ENCODE data around the gene UBAC1.

UBAC1 gene, protein sequence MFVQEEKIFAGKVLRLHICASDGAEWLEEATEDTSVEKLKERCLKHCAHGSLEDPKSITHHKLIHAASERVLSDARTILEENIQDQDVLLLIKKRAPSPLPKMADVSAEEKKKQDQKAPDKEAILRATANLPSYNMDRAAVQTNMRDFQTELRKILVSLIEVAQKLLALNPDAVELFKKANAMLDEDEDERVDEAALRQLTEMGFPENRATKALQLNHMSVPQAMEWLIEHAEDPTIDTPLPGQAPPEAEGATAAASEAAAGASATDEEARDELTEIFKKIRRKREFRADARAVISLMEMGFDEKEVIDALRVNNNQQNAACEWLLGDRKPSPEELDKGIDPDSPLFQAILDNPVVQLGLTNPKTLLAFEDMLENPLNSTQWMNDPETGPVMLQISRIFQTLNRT

DNA sequence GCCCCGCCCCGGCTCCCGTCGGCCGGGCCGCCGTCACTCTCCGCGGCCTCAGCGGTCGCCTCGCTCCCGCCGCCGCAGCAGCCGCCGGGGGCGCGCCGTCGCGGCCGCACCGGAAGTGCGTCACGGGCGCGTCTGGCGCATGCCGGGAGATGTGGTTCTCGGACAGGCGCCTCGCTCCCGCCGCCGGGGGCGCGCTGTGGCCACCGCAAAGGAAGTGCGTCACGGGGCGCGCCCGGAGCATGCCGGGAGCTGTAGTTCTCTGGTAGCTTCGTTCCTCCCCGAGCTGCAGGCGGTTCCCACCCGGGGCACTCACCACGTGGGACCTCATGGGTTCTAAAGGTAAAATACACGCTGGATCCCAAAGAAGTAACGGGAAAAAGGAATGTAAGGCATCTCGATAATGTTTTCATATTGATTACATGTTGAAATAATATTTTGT is at the start of gene UBAC1:
TSS of gene UBAC1 (minus strand) at position 97 of the 439 bp plus-strand sequence. CDS start 211 bp downstream, outside the sequence.
- no peaks in the 10 kb centered on the region; the same call in 1 of the 2 replicates for H3K36me3 ChIP-seq (ENCODE audit: control insufficient read depth, insufficient read depth, low read length)
- peak; percentile 99 for DNase-seq (ENCODE audit: extremely low read depth, insufficient read length)
- H3K4me3 ChIP-seq (replicated peaks; ENCODE audit: low read depth, low read length): peak within 1 kb of the TSS; percentile 95
- TF ChIP-seq, protein P1, sequence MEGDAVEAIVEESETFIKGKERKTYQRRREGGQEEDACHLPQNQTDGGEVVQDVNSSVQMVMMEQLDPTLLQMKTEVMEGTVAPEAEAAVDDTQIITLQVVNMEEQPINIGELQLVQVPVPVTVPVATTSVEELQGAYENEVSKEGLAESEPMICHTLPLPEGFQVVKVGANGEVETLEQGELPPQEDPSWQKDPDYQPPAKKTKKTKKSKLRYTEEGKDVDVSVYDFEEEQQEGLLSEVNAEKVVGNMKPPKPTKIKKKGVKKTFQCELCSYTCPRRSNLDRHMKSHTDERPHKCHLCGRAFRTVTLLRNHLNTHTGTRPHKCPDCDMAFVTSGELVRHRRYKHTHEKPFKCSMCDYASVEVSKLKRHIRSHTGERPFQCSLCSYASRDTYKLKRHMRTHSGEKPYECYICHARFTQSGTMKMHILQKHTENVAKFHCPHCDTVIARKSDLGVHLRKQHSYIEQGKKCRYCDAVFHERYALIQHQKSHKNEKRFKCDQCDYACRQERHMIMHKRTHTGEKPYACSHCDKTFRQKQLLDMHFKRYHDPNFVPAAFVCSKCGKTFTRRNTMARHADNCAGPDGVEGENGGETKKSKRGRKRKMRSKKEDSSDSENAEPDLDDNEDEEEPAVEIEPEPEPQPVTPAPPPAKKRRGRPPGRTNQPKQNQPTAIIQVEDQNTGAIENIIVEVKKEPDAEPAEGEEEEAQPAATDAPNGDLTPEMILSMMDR (IDR thresholded peaks at IDR 0.05; ENCODE audit: insufficient read depth, low read length, poor library complexity, severe bottlenecking): no peak
- no peaks in the 10 kb centered on the region; the same call in 1 of the 2 replicates for H3K27me3 ChIP-seq (replicated peaks; ENCODE audit: control insufficient read depth, insufficient read depth, low read length)

DNA sequence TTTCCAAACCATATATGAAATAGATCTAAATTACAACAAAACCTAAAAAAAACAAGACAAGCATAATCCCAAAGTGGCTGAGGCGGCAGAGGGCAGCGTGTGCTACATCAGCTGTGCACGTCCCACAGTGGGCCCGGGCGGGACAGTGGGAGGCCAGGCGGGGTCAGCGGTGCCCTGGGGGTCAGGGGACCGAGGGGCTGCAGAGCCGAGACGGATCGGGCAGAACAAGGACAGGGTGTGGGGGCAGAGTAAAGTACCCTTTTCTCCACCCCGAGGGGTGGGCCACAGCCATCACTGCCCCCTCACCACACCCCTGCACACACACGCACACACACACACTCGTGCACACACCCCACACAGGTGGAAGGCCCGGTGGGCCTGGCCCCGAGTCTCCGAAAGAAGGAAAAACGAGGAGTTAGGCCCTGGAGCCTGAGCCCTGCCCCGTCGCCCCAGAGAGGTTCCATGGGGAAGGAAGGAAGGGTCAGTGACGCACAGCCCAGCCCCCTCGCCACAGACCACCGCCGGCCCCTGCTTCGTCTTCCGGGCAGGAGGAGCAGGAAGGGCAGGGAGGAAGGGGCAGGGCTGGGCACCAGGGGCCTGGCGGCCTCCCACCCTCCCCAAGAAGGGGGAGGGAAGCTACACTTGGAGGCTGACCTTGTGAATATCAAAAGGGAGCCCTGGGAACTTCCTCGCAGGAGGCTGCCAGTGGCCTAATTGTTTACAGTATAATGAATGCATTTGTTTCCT is 49.6 kb upstream of the UBAC1 start:
- H3K36me3 ChIP-seq (ENCODE audit: control insufficient read depth, insufficient read depth, low read length): no peaks in the 10 kb centered on the region
- DNase-seq (ENCODE audit: extremely low read depth, insufficient read length): no peak
- TF ChIP-seq, protein P1 (IDR thresholded peaks at IDR 0.05; ENCODE audit: insufficient read depth, low read length, poor library complexity, severe bottlenecking): no peak
- no peak overlapping the region for H3K4me3 ChIP-seq (replicated peaks; ENCODE audit: low read depth, low read length)
- H3K27me3 ChIP-seq (replicated peaks; ENCODE audit: control insufficient read depth, insufficient read depth, low read length): no peaks in the 10 kb centered on the region

DNA sequence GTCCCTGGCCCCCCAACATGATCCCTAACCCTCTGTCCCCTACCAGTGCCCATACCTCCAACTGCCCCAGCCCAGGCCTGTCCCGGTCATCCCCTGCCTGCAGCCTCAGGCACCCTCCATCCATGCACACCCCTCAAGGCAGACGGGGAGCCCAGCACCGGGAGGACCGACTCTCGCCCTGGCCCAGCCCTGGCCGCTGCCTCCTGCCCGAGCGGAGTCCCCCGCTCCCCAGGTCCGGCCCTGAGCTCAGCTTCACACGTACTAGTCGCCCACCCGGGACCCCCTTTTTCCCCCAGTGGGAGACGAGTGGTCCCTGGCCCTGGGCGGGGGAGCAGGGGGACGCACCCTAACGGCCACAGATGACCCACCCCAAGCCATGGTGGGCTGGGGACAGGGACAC is 49.0 kb upstream of the UBAC1 start:
- no peak for DNase-seq (ENCODE audit: extremely low read depth, insufficient read length)
- no peaks in the 10 kb centered on the region for H3K27me3 ChIP-seq (replicated peaks; ENCODE audit: control insufficient read depth, insufficient read depth, low read length)
- no peak overlapping the region for H3K4me3 ChIP-seq (replicated peaks; ENCODE audit: low read depth, low read length)
- TF ChIP-seq, protein P1 (IDR thresholded peaks at IDR 0.05; ENCODE audit: insufficient read depth, low read length, poor library complexity, severe bottlenecking): no peak
- no peaks in the 10 kb centered on the region for H3K36me3 ChIP-seq (ENCODE audit: control insufficient read depth, insufficient read depth, low read length)

DNA sequence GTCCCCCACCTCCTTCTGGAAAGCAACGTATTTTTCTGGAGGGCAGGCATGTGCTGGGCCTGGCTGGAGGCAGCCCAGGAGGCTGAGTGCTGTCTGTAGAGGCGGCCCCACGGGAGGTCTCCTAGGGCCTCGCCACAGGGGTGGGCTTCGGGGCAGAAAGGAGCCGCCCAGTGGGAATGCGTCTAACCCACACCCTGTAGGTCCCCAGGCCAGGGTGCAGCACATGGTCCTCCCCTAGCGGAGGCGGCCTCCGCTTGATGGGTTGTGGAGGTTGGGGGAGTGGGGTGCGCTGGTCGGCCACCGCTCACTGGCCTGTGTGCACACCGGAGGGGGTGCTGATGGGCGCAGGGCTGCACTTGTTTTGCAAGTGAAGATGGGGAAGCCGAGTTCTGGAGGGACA is 48.3 kb upstream of the UBAC1 start:
- H3K4me3 ChIP-seq (replicated peaks; ENCODE audit: low read depth, low read length): no peak overlapping the region
- TF ChIP-seq, protein P1 (IDR thresholded peaks at IDR 0.05; ENCODE audit: insufficient read depth, low read length, poor library complexity, severe bottlenecking): no peak
- H3K36me3 ChIP-seq (ENCODE audit: control insufficient read depth, insufficient read depth, low read length): no peaks in the 10 kb centered on the region
- no peaks in the 10 kb centered on the region for H3K27me3 ChIP-seq (replicated peaks; ENCODE audit: control insufficient read depth, insufficient read depth, low read length)
- DNase-seq (ENCODE audit: extremely low read depth, insufficient read length): no peak

DNA sequence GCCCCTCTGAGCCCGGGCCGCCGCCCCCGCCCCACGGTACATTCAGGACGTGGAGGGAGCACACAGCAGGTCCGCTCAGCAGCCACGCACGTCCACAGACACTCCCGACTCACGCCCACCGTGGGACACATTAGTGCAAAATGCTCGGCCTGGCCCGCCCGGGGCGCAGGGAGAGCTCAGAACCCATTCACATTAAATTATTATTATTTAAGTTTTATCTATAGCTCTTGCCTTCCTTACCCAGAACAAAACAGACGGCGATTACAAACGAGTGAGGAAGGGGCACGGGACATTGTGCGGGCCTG is 47.5 kb upstream of the UBAC1 start:
- TF ChIP-seq, protein P1 (IDR thresholded peaks at IDR 0.05; ENCODE audit: insufficient read depth, low read length, poor library complexity, severe bottlenecking): no peak
- H3K36me3 ChIP-seq (ENCODE audit: control insufficient read depth, insufficient read depth, low read length): no peaks in the 10 kb centered on the region

More for the DNA sequence above, 47.5 kb upstream of the UBAC1 start:
- Histone ChIP-seq H3K27me3 (replicated peaks; ENCODE audit: control insufficient read depth, insufficient read depth, low read length) (no peaks in the 10 kb centered on the region), H3K4me3 (replicated peaks; ENCODE audit: low read depth, low read length) (no peak overlapping the region)
- no peak for DNase-seq (ENCODE audit: extremely low read depth, insufficient read length)

All from GM06990 (cell line).